Neural cell (in vitro differentiated cells): ENCODE measurements around the gene APOF. TPM values are rescaled to one million over a fixed set of nuclear protein-coding genes. Genes with fewer than 3 reads are reported as not detected.
"Not testable (repeated sequence)": the region's sequence is repeated elsewhere in the genome, so short reads cannot be mapped to it uniquely, and the experiment has no call there.

ENCODE experiments used
- H2AFZ ChIP-seq: fragments of 200-600, 300-800 bp; sonication (generic), shearing (Covaris generic); 2 replicates; pipeline ENCODE4 v1.6.0; 2014; ENCODE audit warnings: low read depth, mild to moderate bottlenecking, antibody characterized with exemption, low read length, moderate library complexity
- H3F3A ChIP-seq: fragments of 200-600 bp; shearing (Covaris generic); 2 replicates; pipeline ENCODE4 v1.6.1; 2016; ENCODE audit warnings: mild to moderate bottlenecking, moderate library complexity, mixed read lengths, antibody characterized with exemption, low read length; ENCODE audit not compliant: insufficient read depth, poor library complexity, severe bottlenecking
- H3K27ac ChIP-seq: fragments of 200-600, 300-800 bp; sonication (generic), shearing (Covaris generic); 2 replicates; pipeline ENCODE4 v1.5.1; 2014; ENCODE audit warnings: mild to moderate bottlenecking, low read length, moderate library complexity
- H3K27me3 ChIP-seq: fragments of 300-800, 200-600 bp; sonication (generic), shearing (Covaris generic); 2 replicates; pipeline ENCODE4 v1.6.0; 2014; ENCODE audit warnings: mild to moderate bottlenecking, low read depth, low read length, moderate library complexity; ENCODE audit not compliant: insufficient read depth
- H3K36me3 ChIP-seq: fragments of 300-800, 200-600 bp; sonication (generic), shearing (Covaris generic); 2 replicates; pipeline ENCODE4 v1.5.1; 2014; ENCODE audit warnings: mild to moderate bottlenecking, antibody characterized with exemption, low read length, moderate library complexity; ENCODE audit not compliant: insufficient read depth
- H3K4me2 ChIP-seq: fragments of 300-800, 200-600 bp; sonication (generic), shearing (Covaris generic); 2 replicates; pipeline ENCODE4 v1.6.0; 2014; ENCODE audit warnings: mild to moderate bottlenecking, low read length
- H3K4me3 ChIP-seq: fragments of 300-800, 200-600 bp; sonication (generic), shearing (Covaris generic); 2 replicates; pipeline ENCODE4 v1.5.1; 2014; ENCODE audit warnings: mild to moderate bottlenecking, low read length, moderate library complexity
- H3K79me2 ChIP-seq: fragments of 200-600 bp; shearing (Covaris generic); replicated peaks from 2 replicates; pipeline ENCODE4 v1.6.0; 2014; ENCODE audit warnings: mild to moderate bottlenecking, low read length, moderate library complexity; ENCODE audit not compliant: insufficient read depth
- H3K9ac ChIP-seq: fragments of 300-800, 200-600 bp; sonication (generic), shearing (Covaris generic); 2 replicates; pipeline ENCODE4 v1.6.1; 2016; ENCODE audit warnings: mild to moderate bottlenecking, low read length, mixed read lengths
- H3K9me2 ChIP-seq: fragments of 200-600 bp; shearing (Covaris generic); 2 replicates; pipeline ENCODE4 v1.6.1; 2016; ENCODE audit warnings: mild to moderate bottlenecking, low read length, mixed read lengths; ENCODE audit not compliant: insufficient read depth
- H3K9me3 ChIP-seq: fragments of 200-600, 300-800 bp; sonication (generic), shearing (Covaris generic); 2 replicates; pipeline ENCODE4 v1.6.1; 2016; ENCODE audit warnings: mild to moderate bottlenecking, mixed run types, low read length, moderate library complexity, mixed read lengths
- H4K20me1 ChIP-seq: fragments of 200-600 bp; shearing (Covaris generic); 2 replicates; pipeline ENCODE4 v1.6.1; 2016; ENCODE audit warnings: mild to moderate bottlenecking, mixed run types; ENCODE audit not compliant: insufficient read depth
- CTCF ChIP-seq: fragments of 450-650 bp; IDR thresholded peaks from 2 replicates; pipeline ENCODE4 v1.5.1; 2014; ENCODE audit warnings: antibody characterized with exemption, mild to moderate bottlenecking, moderate library complexity; ENCODE audit not compliant: poor library complexity, severe bottlenecking
- EP300 ChIP-seq: fragments of 450-650 bp; conservative IDR thresholded peaks from 2 replicates; pipeline ENCODE4 v1.6.1; 2014; ENCODE audit warnings: antibody characterized with exemption, mild to moderate bottlenecking, moderate library complexity; ENCODE audit not compliant: poor library complexity, severe bottlenecking
- EZH2 ChIP-seq: fragments of 200-600, 300-800 bp; shearing (Covaris generic), sonication (generic); IDR thresholded peaks from 2 replicates; pipeline ENCODE4 v1.6.1; 2014; ENCODE audit warnings: antibody characterized with exemption, low read length, borderline replicate concordance, mild to moderate bottlenecking; ENCODE audit not compliant: insufficient read depth, poor library complexity, severe bottlenecking
- MXI1 ChIP-seq: fragments of 450-650 bp; conservative IDR thresholded peaks from 2 replicates; pipeline ENCODE4 v1.6.1; 2014; ENCODE audit warnings: antibody characterized with exemption, mild to moderate bottlenecking; ENCODE audit not compliant: poor library complexity, severe bottlenecking
- POLR2AphosphoS5 ChIP-seq: IDR thresholded peaks from 2 replicates; pipeline ENCODE4 v1.6.1; 2012
- RAD21 ChIP-seq: fragments of 450-650 bp; conservative IDR thresholded peaks from 2 replicates; pipeline ENCODE4 v1.6.1; 2014; ENCODE audit warnings: antibody characterized with exemption, mild to moderate bottlenecking, moderate library complexity
- REST ChIP-seq: IDR thresholded peaks from 2 replicates; pipeline ENCODE4 v1.6.1; 2012; ENCODE audit warnings: borderline replicate concordance
- SMC3 ChIP-seq: fragments of 450-650 bp; conservative IDR thresholded peaks from 2 replicates; pipeline ENCODE4 v1.6.1; 2014; ENCODE audit warnings: antibody characterized with exemption, mild to moderate bottlenecking, moderate library complexity; ENCODE audit not compliant: poor library complexity
- TAF1 ChIP-seq: IDR thresholded peaks from 2 replicates; pipeline ENCODE4 v1.6.1; 2012; ENCODE audit warnings: low read depth
- polyA plus RNA-seq: library from polyadenylated mRNA; depleted of rRNA; stranded (reverse); fragments of >200 nt; gene quantifications from 2 replicates; pipeline ENCODE4 v1.2.3, GENCODE V29; 2014

APOF gene
- polyA plus RNA-seq, 1 donor from 2014 or later = not detected

- H3K27ac ChIP-seq = no peak overlapping the region
- H3K79me2 ChIP-seq = no peaks in the 10 kb centered on the region
- H3K4me2 ChIP-seq = no peak overlapping the region
- no peaks in the 10 kb centered on the region for H3K27me3 ChIP-seq
- no peak overlapping the region for H3K4me3 ChIP-seq
- H3K9ac ChIP-seq = no peak overlapping the region
- no peaks in the 10 kb centered on the region for H3K9me2 ChIP-seq
- no peaks in the 10 kb centered on the region for H3F3A ChIP-seq
- H3K9me3 ChIP-seq = no peaks in the 10 kb centered on the region
- H4K20me1 ChIP-seq = no peaks in the 10 kb centered on the region
- H2AFZ ChIP-seq = no peak overlapping the region
- TF ChIP-seq REST (no peak), MXI1 (no peak), EZH2 (no peak), RAD21 (no peak)
- H3K36me3 ChIP-seq = no peaks in the 10 kb centered on the region
Observed at GRCh38 chr12:56326126-56326525, 36.5 kb downstream of the APOF start.

GRCh38 chr12:56324206-56324605, 38.5 kb downstream of the APOF start:
- Histone ChIP-seq H3K9ac (no peak overlapping the region), H3K27me3 (no peaks in the 10 kb centered on the region), H3K36me3 (no peaks in the 10 kb centered on the region)

GRCh38 chr12:56321610-56322009, 41.0 kb downstream of the APOF start:
- H2AFZ ChIP-seq, H3K4me3 ChIP-seq, H3K9me3 ChIP-seq, H3F3A ChIP-seq, H3K9me2 ChIP-seq, H4K20me1 ChIP-seq, H3K36me3 ChIP-seq, H3K9ac ChIP-seq, H3K79me2 ChIP-seq, H3K4me2 ChIP-seq, H3K27ac ChIP-seq, H3K27me3 ChIP-seq: not testable (repeated sequence)

More at GRCh38 chr12:56324206-56324605, 38.5 kb downstream of the APOF start:
- TF ChIP-seq RAD21 = no peak
- TF ChIP-seq POLR2AphosphoS5 = no peak
- no peak for TF ChIP-seq CTCF
- TF ChIP-seq REST = no peak
- TF ChIP-seq EP300 = no peak
- TF ChIP-seq EZH2 = no peak
- no peak for TF ChIP-seq TAF1
- TF ChIP-seq MXI1 = no peak
- no peak for TF ChIP-seq SMC3
- Histone ChIP-seq H3K4me2 (no peak overlapping the region), H3K27ac (no peak overlapping the region), H2AFZ (no peak overlapping the region), H3K9me2 (no peaks in the 10 kb centered on the region), H4K20me1 (no peaks in the 10 kb centered on the region), H3K9me3 (no peaks in the 10 kb centered on the region), H3K4me3 (no peak overlapping the region), H3K79me2 (no peaks in the 10 kb centered on the region), H3F3A (no peaks in the 10 kb centered on the region)
